RWPE2 (cell line): ENCODE measurements around the gene TFDP2.

Experiments used
- ATAC-seq: fragments of 200-7000 bp; cut with Tn5 transposase; 3 replicates; pipeline ENCODE4 v1.9.1; 2021; ENCODE audit warnings: low read depth
- DNase-seq: peaks from one replicate; pipeline ENCODE4 v3.0.0-alpha.2; 2020; ENCODE audit warnings: low spot score
- H3K27ac ChIP-seq: fragments of 450-650 bp; 2 replicates; pipeline ENCODE4 v1.5.1; 2017; ENCODE audit warnings: mild to moderate bottlenecking; ENCODE audit not compliant: poor library complexity, severe bottlenecking
- H3K27me3 ChIP-seq: fragments of 250-450 bp; sonication (Bioruptor Pico); 2 replicates; pipeline ENCODE4 v1.5.1; 2021; ENCODE audit warnings: mild to moderate bottlenecking, moderate library complexity; ENCODE audit not compliant: insufficient read depth, poor library complexity, severe bottlenecking
- H3K36me3 ChIP-seq: fragments of 250-450 bp; sonication (Bioruptor Pico); 2 replicates; pipeline ENCODE4 v1.5.1; 2020; ENCODE audit warnings: low read depth, mild to moderate bottlenecking, moderate library complexity
- H3K4me1 ChIP-seq: fragments of 250-450 bp; sonication (Bioruptor Pico); 2 replicates; pipeline ENCODE4 v1.5.1; 2021; ENCODE audit warnings: mild to moderate bottlenecking, moderate library complexity; ENCODE audit not compliant: insufficient read depth, poor library complexity, severe bottlenecking
- H3K4me3 ChIP-seq: fragments of 250-450 bp; sonication (Bioruptor Pico); 2 replicates; pipeline ENCODE4 v1.5.1; 2021; ENCODE audit warnings: mild to moderate bottlenecking, moderate library complexity; ENCODE audit not compliant: severe bottlenecking
- H3K9me3 ChIP-seq: fragments of 250-450 bp; sonication (Bioruptor Pico); 2 replicates; pipeline ENCODE4 v1.5.1; 2021; ENCODE audit warnings: mild to moderate bottlenecking, moderate library complexity; ENCODE audit not compliant: severe bottlenecking
- CTCF ChIP-seq: fragments of 450-650 bp; IDR thresholded peaks from one replicate; pipeline ENCODE4 v1.5.1; 2017; ENCODE audit warnings: mild to moderate bottlenecking, moderate library complexity; ENCODE audit not compliant: poor library complexity, severe bottlenecking

The TFDP2 gene

DNA sequence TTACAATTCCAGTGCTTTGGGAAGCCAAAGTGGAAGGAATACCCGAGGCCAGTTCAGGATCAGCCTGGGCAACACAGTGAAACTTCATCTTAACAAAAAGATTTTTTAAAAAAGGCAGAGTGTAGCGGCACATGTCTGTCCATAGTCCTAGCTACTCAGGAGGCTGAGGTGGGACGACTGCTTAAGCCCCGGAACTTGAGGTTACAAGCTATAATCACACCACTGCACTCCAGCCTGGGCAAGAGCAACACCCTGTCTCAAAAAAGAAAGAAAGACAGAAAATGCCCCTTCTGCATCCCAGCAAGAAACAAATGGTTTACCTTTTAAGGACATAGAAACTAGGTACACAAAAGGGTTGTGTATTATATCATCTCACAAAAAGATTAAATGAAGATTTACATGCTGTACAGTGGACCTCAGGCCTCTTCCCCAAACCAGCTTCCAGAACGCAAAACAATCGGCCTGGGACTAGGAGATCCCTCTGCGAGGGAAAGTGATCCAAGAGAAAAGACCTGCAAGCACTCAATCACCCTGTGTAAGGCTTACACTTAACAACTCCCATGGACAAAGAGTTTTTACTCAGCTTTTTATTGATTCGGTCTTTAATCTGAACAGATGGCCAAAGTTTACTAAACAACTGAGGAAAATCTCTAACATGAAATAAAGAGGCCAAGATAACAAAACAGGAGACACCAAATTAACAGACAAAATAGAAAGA lies 21.2 kb downstream of the TFDP2 start:
- H3K4me1 ChIP-seq, result no peaks in the 10 kb centered on the region
- ATAC-seq (no peak), DNase-seq (no peak)
- H3K27ac ChIP-seq, result no peak overlapping the region
- no peaks in the 10 kb centered on the region for H3K27me3 ChIP-seq
- no peak for TF ChIP-seq CTCF
- no peaks in the 10 kb centered on the region for H3K36me3 ChIP-seq
- no peak overlapping the region for H3K4me3 ChIP-seq
- no peaks in the 10 kb centered on the region for H3K9me3 ChIP-seq

- H3K4me3 ChIP-seq, result no peak overlapping the region
- DNase-seq (no peak), ATAC-seq (no peak)
- H3K9me3 ChIP-seq, result no peaks in the 10 kb centered on the region
- H3K4me1 ChIP-seq, result no peaks in the 10 kb centered on the region
- no peaks in the 10 kb centered on the region for H3K27me3 ChIP-seq
- no peak for TF ChIP-seq CTCF
- no peak overlapping the region for H3K27ac ChIP-seq
- no peaks in the 10 kb centered on the region for H3K36me3 ChIP-seq
Observed at GRCh38 chr3:142124243-142124642, 25.1 kb downstream of the TFDP2 start.

DNA sequence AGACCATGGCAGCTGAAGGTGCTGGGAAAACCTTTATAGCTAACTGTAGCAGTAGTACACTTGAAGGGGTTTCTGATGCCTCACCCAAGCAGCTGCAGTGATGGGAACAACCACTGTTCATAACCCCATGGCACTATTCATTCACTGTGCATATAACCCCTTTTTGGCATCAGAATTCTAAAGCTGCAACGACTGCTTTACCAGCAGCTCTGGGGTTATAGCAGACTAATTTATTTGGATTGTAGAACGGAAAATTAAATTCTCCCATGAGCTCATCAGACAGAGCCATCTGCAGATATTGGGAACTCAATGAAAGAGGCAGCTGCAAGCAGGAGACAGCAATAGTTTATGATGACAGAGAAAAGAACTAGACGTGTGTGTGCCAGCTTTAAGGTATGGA lies 28.6 kb downstream of the TFDP2 start:
- ATAC-seq, result no peak
- Histone ChIP-seq H3K36me3 (no peaks in the 10 kb centered on the region), H3K27me3 (no peaks in the 10 kb centered on the region), H3K9me3 (no peaks in the 10 kb centered on the region), H3K4me1 (peaks cover 8% of the 10 kb centered on the region), H3K27ac (no peak overlapping the region), H3K4me3 (no peak overlapping the region)
- TF ChIP-seq CTCF, result no peak
- no peak for DNase-seq

DNA sequence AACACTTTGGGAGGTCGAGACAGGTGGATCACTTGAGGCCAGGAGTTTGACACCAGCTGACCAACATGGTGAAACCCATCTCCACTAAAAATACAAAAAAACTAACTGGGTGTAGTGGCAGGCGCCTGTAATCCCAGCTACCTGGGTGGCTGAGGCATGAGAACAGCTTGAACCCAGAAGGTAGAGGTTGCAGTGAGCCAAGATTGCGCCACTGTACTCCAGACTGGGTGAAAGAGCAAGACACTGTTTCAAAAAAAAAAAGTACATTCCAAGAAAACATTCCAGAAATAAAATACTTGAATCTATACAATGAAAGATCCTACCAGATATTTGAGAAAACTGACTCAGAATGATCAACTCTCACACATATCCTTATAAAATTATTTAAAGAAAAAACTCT lies 30.4 kb downstream of the TFDP2 start:
- ATAC-seq, result no peak
- TF ChIP-seq CTCF, result no peak
- Histone ChIP-seq H3K4me3 (no peak overlapping the region), H3K4me1 (peaks cover 8% of the 10 kb centered on the region), H3K27ac (no peak overlapping the region), H3K27me3 (no peaks in the 10 kb centered on the region), H3K9me3 (no peaks in the 10 kb centered on the region), H3K36me3 (no peaks in the 10 kb centered on the region)
- no peak for DNase-seq

GRCh38 chr3:142117056-142117851 lies 32.1 kb downstream of the TFDP2 start:
- no peak for DNase-seq
- Histone ChIP-seq H3K4me3 (no peak overlapping the region), H3K36me3 (no peaks in the 10 kb centered on the region), H3K9me3 (no peaks in the 10 kb centered on the region), H3K4me1 (peaks cover 8% of the 10 kb centered on the region), H3K27me3 (no peaks in the 10 kb centered on the region), H3K27ac (no peak overlapping the region)
- TF ChIP-seq CTCF, result no peak
- ATAC-seq, result peak; percentile 89
